Measurements from ENCODE around the gene TEX22. TPM values are rescaled to one million over a fixed set of nuclear protein-coding genes. Genes with fewer than 3 reads are reported as not detected.

TEX22 gene
- total RNA-seq, 1 donor = 0.27 TPM

GRCh38 chr14:105442125-105442524 is 43.8 kb downstream of the TEX22 start:
- TF ChIP-seq, protein P1, sequence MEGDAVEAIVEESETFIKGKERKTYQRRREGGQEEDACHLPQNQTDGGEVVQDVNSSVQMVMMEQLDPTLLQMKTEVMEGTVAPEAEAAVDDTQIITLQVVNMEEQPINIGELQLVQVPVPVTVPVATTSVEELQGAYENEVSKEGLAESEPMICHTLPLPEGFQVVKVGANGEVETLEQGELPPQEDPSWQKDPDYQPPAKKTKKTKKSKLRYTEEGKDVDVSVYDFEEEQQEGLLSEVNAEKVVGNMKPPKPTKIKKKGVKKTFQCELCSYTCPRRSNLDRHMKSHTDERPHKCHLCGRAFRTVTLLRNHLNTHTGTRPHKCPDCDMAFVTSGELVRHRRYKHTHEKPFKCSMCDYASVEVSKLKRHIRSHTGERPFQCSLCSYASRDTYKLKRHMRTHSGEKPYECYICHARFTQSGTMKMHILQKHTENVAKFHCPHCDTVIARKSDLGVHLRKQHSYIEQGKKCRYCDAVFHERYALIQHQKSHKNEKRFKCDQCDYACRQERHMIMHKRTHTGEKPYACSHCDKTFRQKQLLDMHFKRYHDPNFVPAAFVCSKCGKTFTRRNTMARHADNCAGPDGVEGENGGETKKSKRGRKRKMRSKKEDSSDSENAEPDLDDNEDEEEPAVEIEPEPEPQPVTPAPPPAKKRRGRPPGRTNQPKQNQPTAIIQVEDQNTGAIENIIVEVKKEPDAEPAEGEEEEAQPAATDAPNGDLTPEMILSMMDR (IDR thresholded peaks at IDR 0.05; ENCODE audit: insufficient read depth, low read length) = no peak
- no peak for DNase-seq (ENCODE audit: low read depth)
- no peak overlapping the region for H3K4me3 ChIP-seq (ENCODE audit: low read depth, low read length)

- DNase-seq (ENCODE audit: low read depth) = no peak
- TF ChIP-seq, protein P1 (IDR thresholded peaks at IDR 0.05; ENCODE audit: insufficient read depth, low read length) = no peak
Observed at GRCh38 chr14:105442834-105443233, 44.5 kb downstream of the TEX22 start.

GRCh38 chr14:105444859-105445258 is 46.5 kb downstream of the TEX22 start:
- DNase-seq (ENCODE audit: low read depth) = no peak
- TF ChIP-seq, protein P1 (IDR thresholded peaks at IDR 0.05; ENCODE audit: insufficient read depth, low read length) = no peak
- no peak overlapping the region for H3K4me3 ChIP-seq (ENCODE audit: low read depth, low read length)

More at GRCh38 chr14:105442834-105443233, 44.5 kb downstream of the TEX22 start:
- H3K4me3 ChIP-seq (ENCODE audit: low read depth, low read length) = no peak overlapping the region

GRCh38 chr14:105445290-105445689 is 47.0 kb downstream of the TEX22 start:
- DNase-seq (ENCODE audit: low read depth) = no peak
- H3K4me3 ChIP-seq (ENCODE audit: low read depth, low read length) = no peak overlapping the region
- TF ChIP-seq, protein P1 (IDR thresholded peaks at IDR 0.05; ENCODE audit: insufficient read depth, low read length) = no peak

DNA sequence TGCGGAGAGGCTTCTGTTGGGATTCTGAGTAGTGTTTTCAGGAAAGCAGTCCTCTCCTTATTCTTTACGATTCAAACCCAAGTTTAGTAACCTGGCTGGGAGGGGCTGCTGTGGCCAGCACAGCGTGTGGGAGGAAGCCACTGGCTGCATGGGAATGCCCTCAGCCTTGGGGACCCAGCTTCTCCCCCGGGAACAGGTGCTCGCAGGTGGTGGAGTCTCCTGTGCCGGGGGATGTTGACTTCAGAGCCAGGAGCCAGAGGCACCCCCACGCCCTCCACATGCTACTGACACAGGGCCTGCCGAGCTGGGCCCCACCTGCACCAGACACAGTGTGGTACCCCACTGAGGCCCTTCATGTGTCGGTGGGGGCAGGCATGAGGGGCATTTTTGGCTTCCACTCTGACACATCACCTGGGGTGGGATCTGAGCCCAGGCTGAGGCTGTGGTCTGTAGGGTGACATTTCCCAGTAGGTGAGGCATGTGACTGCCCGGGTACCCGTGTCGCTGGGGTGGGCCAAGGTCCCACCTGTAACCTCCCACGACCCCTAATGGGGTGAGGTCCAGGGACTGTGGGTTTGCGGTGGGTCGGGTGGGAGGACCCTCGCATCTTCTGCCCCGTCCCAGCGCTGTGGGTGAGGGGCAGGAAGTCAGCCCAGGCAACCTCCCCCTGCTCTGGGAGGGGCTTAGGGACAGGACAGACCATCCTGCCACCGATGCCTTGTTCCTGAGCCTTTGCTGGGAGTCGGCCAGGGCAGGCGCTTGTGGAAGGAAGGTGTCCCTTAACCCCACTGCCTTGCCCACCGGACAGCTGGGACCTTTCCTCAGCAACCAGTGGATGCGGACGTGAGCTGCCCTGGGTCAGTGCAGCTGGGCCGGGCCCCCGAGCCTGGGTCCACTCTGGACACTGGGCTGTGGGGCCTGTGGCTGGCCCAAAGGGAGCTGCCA is 47.8 kb downstream of the TEX22 start:
- H3K4me3 ChIP-seq (ENCODE audit: low read depth, low read length) = no peak overlapping the region
- DNase-seq (ENCODE audit: low read depth) = no peak
- TF ChIP-seq, protein P1 (IDR thresholded peaks at IDR 0.05; ENCODE audit: insufficient read depth, low read length) = no peak

DNA sequence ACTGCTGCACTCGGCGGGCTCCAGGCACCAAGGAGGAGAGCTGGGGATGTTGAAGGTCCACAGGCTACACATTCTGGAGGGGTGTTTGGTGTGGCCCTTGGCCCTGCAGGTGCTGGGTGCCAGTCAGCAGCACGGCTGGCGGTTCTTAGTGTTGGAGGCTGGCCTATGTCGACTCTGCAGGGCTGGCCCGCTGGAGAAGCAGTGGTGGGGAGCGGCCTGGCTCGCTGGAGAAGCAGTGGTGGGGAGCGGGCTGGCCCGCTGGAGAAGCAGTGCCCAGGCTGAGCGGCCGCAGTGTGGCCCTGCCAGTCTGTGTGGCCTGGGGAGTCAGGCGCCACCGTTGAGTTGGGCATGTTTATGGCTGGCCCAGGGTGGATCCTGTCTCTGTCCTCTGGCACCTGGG is 48.6 kb downstream of the TEX22 start:
- no peak overlapping the region for H3K4me3 ChIP-seq (ENCODE audit: low read depth, low read length)
- TF ChIP-seq, protein P1 (IDR thresholded peaks at IDR 0.05; ENCODE audit: insufficient read depth, low read length) = no peak
- no peak for DNase-seq (ENCODE audit: low read depth)

All from fibroblast of the aortic adventitia (primary cell).